Omental fat pad (tissue), 4 donors: ENCODE results near the gene ABCC5. TPM values are rescaled to one million over a fixed set of nuclear protein-coding genes. Genes with fewer than 3 reads are reported as not detected.

Experiments
- ATAC-seq: fragments of 150-250 bp; one replicate; pipeline ENCODE4 v1.9.1; 2016; ENCODE audit warnings: mild to moderate bottlenecking, moderate library complexity; ENCODE audit not compliant: low FRiP score
- DNase-seq: peaks from one replicate; pipeline ENCODE4 v3.0.0-alpha.2; 2019; ENCODE audit warnings: low spot score
- total RNA-seq, 4 donors: library from RNA; depleted of rRNA; stranded (reverse); fragments of >200 nt; gene quantifications; one replicate each; pipeline ENCODE4 v1.1.0, GENCODE V29; 2016
- TF ChIP-seq, protein P1 (sequence below), 3 donors: fragments of 450-650 bp; IDR thresholded peaks; one replicate each; pipeline ENCODE4 v1.5.1; 2016 to 2017; ENCODE audit warnings: antibody characterized with exemption in 3 of 3, mild to moderate bottlenecking in 3 of 3, moderate library complexity in 2 of 3

ABCC5 gene
- total RNA-seq, 4 donors from 2014 or later, result 19.7 to 32.0 (median 27.2) TPM

DNA sequence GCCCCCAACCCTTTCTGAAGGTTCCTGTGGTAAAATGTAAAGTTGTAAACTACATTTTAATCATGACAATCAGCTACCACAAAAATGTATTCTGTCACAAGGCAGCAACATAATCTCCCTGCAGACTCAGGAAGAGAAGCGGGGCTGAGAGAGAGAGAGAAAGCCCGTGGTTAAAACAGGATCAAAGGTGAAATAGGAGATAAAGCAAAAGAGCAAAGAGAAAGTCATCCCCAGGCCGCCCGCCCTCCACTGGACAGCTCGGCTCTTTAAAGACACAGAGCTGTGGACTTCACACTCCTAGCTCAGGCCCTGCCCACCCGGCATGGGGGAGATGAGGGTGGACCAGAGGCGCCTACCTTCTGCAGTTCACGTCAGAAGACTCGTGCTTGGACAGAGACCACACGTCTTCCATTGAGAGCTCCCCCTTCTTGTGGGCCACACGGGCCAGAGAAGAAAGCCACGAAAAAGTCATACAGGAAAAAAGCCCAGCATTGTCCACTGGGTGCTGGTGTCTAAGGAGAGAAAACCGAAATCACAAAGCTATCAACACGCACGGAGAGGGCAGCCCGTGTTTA, 29.4 kb downstream of the ABCC5 start:
- TF ChIP-seq, protein P1, sequence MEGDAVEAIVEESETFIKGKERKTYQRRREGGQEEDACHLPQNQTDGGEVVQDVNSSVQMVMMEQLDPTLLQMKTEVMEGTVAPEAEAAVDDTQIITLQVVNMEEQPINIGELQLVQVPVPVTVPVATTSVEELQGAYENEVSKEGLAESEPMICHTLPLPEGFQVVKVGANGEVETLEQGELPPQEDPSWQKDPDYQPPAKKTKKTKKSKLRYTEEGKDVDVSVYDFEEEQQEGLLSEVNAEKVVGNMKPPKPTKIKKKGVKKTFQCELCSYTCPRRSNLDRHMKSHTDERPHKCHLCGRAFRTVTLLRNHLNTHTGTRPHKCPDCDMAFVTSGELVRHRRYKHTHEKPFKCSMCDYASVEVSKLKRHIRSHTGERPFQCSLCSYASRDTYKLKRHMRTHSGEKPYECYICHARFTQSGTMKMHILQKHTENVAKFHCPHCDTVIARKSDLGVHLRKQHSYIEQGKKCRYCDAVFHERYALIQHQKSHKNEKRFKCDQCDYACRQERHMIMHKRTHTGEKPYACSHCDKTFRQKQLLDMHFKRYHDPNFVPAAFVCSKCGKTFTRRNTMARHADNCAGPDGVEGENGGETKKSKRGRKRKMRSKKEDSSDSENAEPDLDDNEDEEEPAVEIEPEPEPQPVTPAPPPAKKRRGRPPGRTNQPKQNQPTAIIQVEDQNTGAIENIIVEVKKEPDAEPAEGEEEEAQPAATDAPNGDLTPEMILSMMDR (IDR thresholded peaks at IDR 0.05), result no peak
- ATAC-seq (no peak), DNase-seq (no peak)

DNA sequence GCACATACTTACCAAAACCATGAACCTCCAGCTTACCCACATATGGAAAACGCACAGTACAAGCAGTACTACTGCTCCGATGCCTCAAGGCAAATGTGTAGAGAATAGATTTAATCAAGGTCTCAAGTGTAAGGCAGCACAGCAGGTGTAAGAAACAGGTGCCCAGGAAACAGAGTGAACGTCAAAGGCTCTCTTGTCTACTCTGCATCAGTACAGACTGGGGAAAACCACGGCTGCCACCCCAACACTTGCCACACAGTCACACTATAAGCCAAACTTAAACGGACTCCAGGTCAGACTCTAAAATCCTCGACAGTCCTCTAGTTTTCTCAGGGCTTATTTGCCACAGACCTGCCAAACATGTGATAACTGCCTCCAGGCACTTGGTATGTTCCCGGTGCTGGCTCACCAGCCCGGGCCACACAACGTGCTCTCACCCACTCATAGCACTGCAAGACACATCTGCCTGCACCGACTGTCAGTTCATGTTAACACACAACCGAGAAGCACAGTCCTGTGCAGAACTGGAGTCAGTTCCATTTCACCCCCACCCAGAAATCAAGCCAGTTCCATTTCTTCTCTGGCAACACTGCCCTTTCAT, 30.6 kb downstream of the ABCC5 start:
- ATAC-seq (no peak), DNase-seq (no peak)
- TF ChIP-seq, protein P1 (IDR thresholded peaks at IDR 0.05), result no peak

DNA sequence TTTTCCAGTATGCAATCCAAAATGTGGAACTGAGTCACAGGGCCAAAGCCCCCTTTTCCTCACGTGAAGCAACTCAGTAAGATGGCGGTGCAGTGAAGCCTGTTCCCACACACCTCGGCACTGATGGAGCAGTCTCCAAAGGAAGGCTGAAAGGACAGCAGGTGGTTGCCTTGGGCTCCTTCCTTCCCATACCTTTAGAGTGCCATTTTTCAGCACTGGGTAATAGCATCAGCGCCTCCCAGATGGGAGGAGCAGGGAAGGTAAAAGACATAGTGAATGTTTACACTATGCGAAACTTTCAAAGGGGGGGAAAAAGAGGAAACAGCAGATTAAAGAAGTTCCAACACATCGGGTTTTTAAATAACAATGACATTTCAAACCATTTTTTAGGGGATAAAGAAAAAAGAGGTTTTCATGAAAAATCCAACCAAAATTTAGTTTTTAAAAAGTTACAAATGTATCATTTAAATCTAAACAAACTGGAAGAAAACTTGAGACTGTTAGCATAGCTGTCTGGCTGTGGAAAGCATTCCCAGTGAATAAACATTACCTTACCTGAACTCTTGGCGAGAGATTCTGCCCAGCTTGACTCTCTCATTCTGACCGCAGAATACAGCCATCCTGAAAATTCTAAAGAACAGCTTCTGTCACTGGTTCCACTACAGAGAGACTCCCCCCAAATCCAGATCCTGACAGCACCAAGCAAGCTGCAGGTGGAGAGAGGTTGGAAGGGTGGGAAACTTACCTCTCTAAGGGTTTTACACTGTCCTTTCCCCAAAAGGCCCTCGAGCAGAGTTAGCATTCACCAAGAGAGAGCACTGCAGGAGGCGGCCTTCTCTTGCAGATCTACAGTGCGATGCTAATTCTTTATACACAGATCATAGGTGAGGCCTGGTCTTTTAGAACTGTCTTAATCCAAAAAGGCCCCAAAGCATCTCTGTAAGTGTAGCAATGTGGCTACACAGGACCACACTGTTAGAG, 32.6 kb downstream of the ABCC5 start:
- TF ChIP-seq, protein P1 (IDR thresholded peaks at IDR 0.05), result no peak
- ATAC-seq (no peak), DNase-seq (no peak)

GRCh38 chr3:183984127-183984740, 33.5 kb downstream of the ABCC5 start:
- TF ChIP-seq, protein P1 (IDR thresholded peaks at IDR 0.05), result no peak
- ATAC-seq (no peak), DNase-seq (no peak)

DNA sequence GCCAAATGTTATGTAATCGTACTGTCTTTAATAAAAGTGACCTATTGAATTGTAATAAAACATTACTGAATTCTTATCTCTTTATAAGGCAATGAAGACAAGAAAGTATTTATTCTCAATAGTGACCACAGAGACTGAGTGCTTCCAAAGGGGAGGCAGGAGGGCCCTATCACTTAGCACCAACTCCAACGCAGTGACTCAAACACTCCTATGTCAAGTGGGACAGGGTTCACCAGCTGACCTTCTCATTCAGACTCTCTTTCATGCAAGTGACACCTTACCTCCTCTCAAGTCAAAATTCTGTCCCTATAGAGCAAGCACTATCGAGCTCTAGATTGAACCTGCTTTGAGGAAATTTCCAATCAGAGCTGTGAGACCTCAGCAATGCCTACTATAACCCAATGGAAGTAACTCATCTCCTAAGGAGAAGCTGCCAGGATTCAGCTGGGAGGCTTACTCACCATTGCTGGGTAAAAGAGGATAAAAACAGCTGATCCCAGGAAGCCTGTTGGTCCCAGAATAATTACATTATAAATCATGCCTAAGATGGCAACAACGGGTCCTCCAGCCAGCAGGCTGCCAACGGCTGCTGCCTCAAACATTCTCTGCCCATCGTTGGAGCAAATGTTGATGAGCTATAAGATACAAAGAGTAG, 35.6 kb downstream of the ABCC5 start:
- DNase-seq (no peak), ATAC-seq (no peak)
- TF ChIP-seq, protein P1 (IDR thresholded peaks at IDR 0.05), result no peak

DNA sequence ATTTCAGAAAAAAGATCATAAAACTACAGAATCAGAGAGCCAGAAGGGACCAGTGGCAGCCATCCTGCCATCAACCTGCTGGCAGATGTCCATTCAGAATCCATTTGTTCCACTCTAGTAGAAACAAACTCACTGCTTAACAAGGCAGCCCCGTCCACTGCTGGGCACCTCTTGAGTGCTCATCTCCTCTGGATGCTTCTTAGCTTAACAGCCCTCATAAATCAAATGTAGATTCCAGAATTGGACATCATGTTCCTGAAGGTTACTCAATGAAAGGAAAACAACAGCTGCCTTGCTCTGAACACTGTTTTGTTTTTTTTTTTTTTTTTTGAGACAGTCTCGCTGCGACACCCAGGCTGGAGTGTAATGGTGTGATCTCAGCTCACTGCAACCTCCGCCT, 37.3 kb downstream of the ABCC5 start:
- DNase-seq (no peak), ATAC-seq (no peak)
- TF ChIP-seq, protein P1 (IDR thresholded peaks at IDR 0.05), result no peak
